ENCODE measurements around the gene UPK1B.

UPK1B gene

GRCh38 chr3:119146578-119147375, 26.6 kb upstream of the UPK1B start:
- no peak for TF ChIP-seq CTCF (IDR thresholded peaks at IDR 0.05; ENCODE audit: low read depth, low read length)
- H3K4me3 ChIP-seq (ENCODE audit: low read depth, low read length), result no peak overlapping the region

- TF ChIP-seq CTCF (IDR thresholded peaks at IDR 0.05; ENCODE audit: low read depth, low read length), result no peak
- no peak overlapping the region for H3K4me3 ChIP-seq (ENCODE audit: low read depth, low read length)
Measured at GRCh38 chr3:119147494-119147893, 25.9 kb upstream of the UPK1B start.

- H3K4me3 ChIP-seq (ENCODE audit: low read depth, low read length), result no peak overlapping the region
- TF ChIP-seq CTCF (IDR thresholded peaks at IDR 0.05; ENCODE audit: low read depth, low read length), result no peak
Measured at GRCh38 chr3:119148493-119149180, 24.8 kb upstream of the UPK1B start.

- no peak for TF ChIP-seq CTCF (IDR thresholded peaks at IDR 0.05; ENCODE audit: low read depth, low read length)
- H3K4me3 ChIP-seq (ENCODE audit: low read depth, low read length), result no peak overlapping the region
Measured at GRCh38 chr3:119149484-119149883, 23.9 kb upstream of the UPK1B start.

- TF ChIP-seq CTCF (IDR thresholded peaks at IDR 0.05; ENCODE audit: low read depth, low read length), result no peak
- H3K4me3 ChIP-seq (ENCODE audit: low read depth, low read length), result no peak overlapping the region
Measured at GRCh38 chr3:119156868-119157267, 16.5 kb upstream of the UPK1B start.

- no peak for TF ChIP-seq CTCF (IDR thresholded peaks at IDR 0.05; ENCODE audit: low read depth, low read length)
Measured at GRCh38 chr3:119157971-119158370, 15.4 kb upstream of the UPK1B start.

GRCh38 chr3:119160361-119160760, 13.0 kb upstream of the UPK1B start:
- no peak for TF ChIP-seq CTCF (IDR thresholded peaks at IDR 0.05; ENCODE audit: low read depth, low read length)
- H3K4me3 ChIP-seq (ENCODE audit: low read depth, low read length), result no peak overlapping the region

More at GRCh38 chr3:119157971-119158370, 15.4 kb upstream of the UPK1B start:
- no peak overlapping the region for H3K4me3 ChIP-seq (ENCODE audit: low read depth, low read length)

All from WI38 (cell line).